Measurements from ENCODE around the gene PPM1K. TPM values are rescaled to one million over a fixed set of nuclear protein-coding genes. Genes with fewer than 3 reads are reported as not detected.
"Not testable (repeated sequence)": the region's sequence is repeated elsewhere in the genome, so short reads cannot be mapped to it uniquely, and the experiment has no call there.

PPM1K gene
- 17.7 and 18.0 TPM in 2 replicates for total RNA-seq (2014; rRNA removed; shearing (Covaris generic))

- no peaks in the 10 kb centered on the region for H3K36me3 ChIP-seq
- DNase-seq (ENCODE audit: low read depth in 1 of 2, low spot score in 2 of 2), result peak; percentile 99
- H3K27me3 ChIP-seq (replicated peaks), result no peaks in the 10 kb centered on the region
- peak within 1 kb of the TSS; percentile 50 for H3K4me3 ChIP-seq
- H3K27ac ChIP-seq, result peak within 1 kb of the TSS; percentile 65
- H3K9me3 ChIP-seq (replicated peaks), result no peaks in the 10 kb centered on the region
- peaks cover 10% of the 10 kb centered on the region for H3K4me1 ChIP-seq (replicated peaks)
These were observed at the start of gene PPM1K for GRCh38 chr4:88284439-88285234. Gene PPM1K (minus strand): TSS chr4:88284561. CDS start chr4:88278583, 5,978 bp downstream.

- Histone ChIP-seq H3K27me3 (replicated peaks) (0 out of 2 replicates have a peak, but pooled peaks cover 4% of the 10 kb centered on the region), H3K4me3 (no peak overlapping the region), H3K27ac (no peak overlapping the region), H3K36me3 (no peaks in the 10 kb centered on the region), H3K4me1 (replicated peaks) (no peaks in the 10 kb centered on the region), H3K9me3 (replicated peaks) (no peaks in the 10 kb centered on the region)
- no peak for DNase-seq (ENCODE audit: low read depth in 1 of 2, low spot score in 2 of 2)
These were observed 49.5 kb upstream of the PPM1K start for GRCh38 chr4:88333741-88334405.

- Histone ChIP-seq H3K27ac (no peak overlapping the region), H3K9me3 (replicated peaks) (no peaks in the 10 kb centered on the region), H3K27me3 (replicated peaks) (no peaks in the 10 kb centered on the region), H3K4me3 (no peak overlapping the region), H3K4me1 (replicated peaks) (no peaks in the 10 kb centered on the region), H3K36me3 (no peaks in the 10 kb centered on the region)
- no peak for DNase-seq (ENCODE audit: low read depth in 1 of 2, low spot score in 2 of 2)
These were observed 43.3 kb upstream of the PPM1K start for GRCh38 chr4:88327665-88328064.

GRCh38 chr4:88320780-88321373, 36.5 kb upstream of the PPM1K start:
- peaks cover 20% of the 10 kb centered on the region for H3K4me1 ChIP-seq (replicated peaks)
- peak in 1 of 2 experiments; percentile 71 for DNase-seq (ENCODE audit: low read depth in 1 of 2, low spot score in 2 of 2)
- no peaks in the 10 kb centered on the region; the same call in 1 of the 2 replicates for H3K27me3 ChIP-seq (replicated peaks)
- H3K27ac ChIP-seq, result peak overlapping the region; percentile 8; the same call in 1 of the 2 replicates
- no peaks in the 10 kb centered on the region for H3K9me3 ChIP-seq (replicated peaks)
- H3K4me3 ChIP-seq, result no peak overlapping the region
- no peaks in the 10 kb centered on the region for H3K36me3 ChIP-seq

- peaks cover 20% of the 10 kb centered on the region for H3K4me1 ChIP-seq (replicated peaks)
- H3K4me3 ChIP-seq, result no peak overlapping the region
- no peaks in the 10 kb centered on the region; the same call in 1 of the 2 replicates for H3K27me3 ChIP-seq (replicated peaks)
- H3K36me3 ChIP-seq, result no peaks in the 10 kb centered on the region
- no peak for DNase-seq (ENCODE audit: low read depth in 1 of 2, low spot score in 2 of 2)
- H3K9me3 ChIP-seq (replicated peaks), result no peaks in the 10 kb centered on the region
- H3K27ac ChIP-seq, result peak overlapping the region; percentile 8; the same call in 1 of the 2 replicates
These were observed 35.9 kb upstream of the PPM1K start for GRCh38 chr4:88320224-88320779.

- no peak overlapping the region for H3K27ac ChIP-seq
- no peak overlapping the region for H3K4me3 ChIP-seq
- no peaks in the 10 kb centered on the region for H3K9me3 ChIP-seq (replicated peaks)
- no peak for DNase-seq (ENCODE audit: low read depth in 1 of 2, low spot score in 2 of 2)
- peaks cover 20% of the 10 kb centered on the region for H3K4me1 ChIP-seq (replicated peaks)
- no peaks in the 10 kb centered on the region; the same call in 1 of the 2 replicates for H3K27me3 ChIP-seq (replicated peaks)
- no peaks in the 10 kb centered on the region for H3K36me3 ChIP-seq
These were observed 34.5 kb upstream of the PPM1K start for GRCh38 chr4:88318751-88319350.

- no peaks in the 10 kb centered on the region; the same call in 1 of the 2 replicates for H3K27me3 ChIP-seq (replicated peaks)
- no peak overlapping the region for H3K27ac ChIP-seq
- H3K4me1 ChIP-seq (replicated peaks), result peaks cover 15% of the 10 kb centered on the region
- no peaks in the 10 kb centered on the region for H3K36me3 ChIP-seq
- H3K4me3 ChIP-seq, result no peak overlapping the region
- DNase-seq (ENCODE audit: low read depth in 1 of 2, low spot score in 2 of 2), result no peak
- H3K9me3 ChIP-seq (replicated peaks), result 0 out of 2 replicates have a peak, but pooled peaks cover 3% of the 10 kb centered on the region
These were observed 31.2 kb upstream of the PPM1K start for GRCh38 chr4:88315460-88316017.

- H3K27ac ChIP-seq; H3K4me1 ChIP-seq (replicated peaks); H3K4me3 ChIP-seq; H3K9me3 ChIP-seq (replicated peaks); H3K27me3 ChIP-seq (replicated peaks); H3K36me3 ChIP-seq; DNase-seq (ENCODE audit: low read depth in 1 of 2, low spot score in 2 of 2): not testable (repeated sequence)
These were observed 28.8 kb upstream of the PPM1K start for GRCh38 chr4:88313088-88313624.

GRCh38 chr4:88308587-88308986, 24.2 kb upstream of the PPM1K start:
- Histone ChIP-seq H3K4me3 (no peak overlapping the region), H3K36me3 (no peaks in the 10 kb centered on the region), H3K27ac (no peak overlapping the region), H3K9me3 (replicated peaks) (0 out of 2 replicates have a peak, but pooled peaks cover 3% of the 10 kb centered on the region), H3K27me3 (replicated peaks) (no peaks in the 10 kb centered on the region), H3K4me1 (replicated peaks) (no peaks in the 10 kb centered on the region)
- no peak for DNase-seq (ENCODE audit: low read depth in 1 of 2, low spot score in 2 of 2)

- no peaks in the 10 kb centered on the region for H3K27me3 ChIP-seq (replicated peaks)
- H3K9me3 ChIP-seq (replicated peaks), result no peaks in the 10 kb centered on the region
- DNase-seq (ENCODE audit: low read depth in 1 of 2, low spot score in 2 of 2), result no peak
- H3K4me1 ChIP-seq (replicated peaks), result no peaks in the 10 kb centered on the region
- H3K4me3 ChIP-seq, result no peak overlapping the region
- H3K27ac ChIP-seq, result no peak overlapping the region
- no peaks in the 10 kb centered on the region for H3K36me3 ChIP-seq
These were observed 13.5 kb upstream of the PPM1K start for GRCh38 chr4:88297725-88298454.

- no peaks in the 10 kb centered on the region for H3K4me1 ChIP-seq (replicated peaks)
- no peaks in the 10 kb centered on the region for H3K27me3 ChIP-seq (replicated peaks)
- no peak for DNase-seq (ENCODE audit: low read depth in 1 of 2, low spot score in 2 of 2)
- no peaks in the 10 kb centered on the region for H3K36me3 ChIP-seq
- H3K4me3 ChIP-seq, result no peak overlapping the region
- H3K27ac ChIP-seq, result no peak overlapping the region
- no peaks in the 10 kb centered on the region for H3K9me3 ChIP-seq (replicated peaks)
These were observed 12.8 kb upstream of the PPM1K start for GRCh38 chr4:88297212-88297516.

- H3K27me3 ChIP-seq (replicated peaks), result no peaks in the 10 kb centered on the region
- no peaks in the 10 kb centered on the region for H3K36me3 ChIP-seq
- no peaks in the 10 kb centered on the region for H3K4me1 ChIP-seq (replicated peaks)
- no peak overlapping the region for H3K4me3 ChIP-seq
- H3K9me3 ChIP-seq (replicated peaks), result no peaks in the 10 kb centered on the region
- DNase-seq (ENCODE audit: low read depth in 1 of 2, low spot score in 2 of 2), result no peak
- no peak overlapping the region for H3K27ac ChIP-seq
These were observed 12.3 kb upstream of the PPM1K start for GRCh38 chr4:88296413-88297211.

Data from SJSA1 (cell line).